BE2C (cell line): Measurements from ENCODE around the gene LRRC8A.
A peak's percentile ranks its signal among the peaks of the same experiment; 100 is the strongest.

Experiments used
- DNase-seq: peaks from one replicate; pipeline ENCODE4 v3.0.0-alpha.2; 2020
- H3K27me3 ChIP-seq: fragments of 250-450 bp; sonication (Bioruptor Pico); 2 replicates; pipeline ENCODE4 v1.5.1; 2020; ENCODE audit warnings: mild to moderate bottlenecking
- H3K36me3 ChIP-seq: fragments of 250-450 bp; sonication (Bioruptor Pico); 2 replicates; pipeline ENCODE4 v1.5.1; 2020; ENCODE audit warnings: mild to moderate bottlenecking
- H3K4me1 ChIP-seq: fragments of 250-450 bp; sonication (Bioruptor Pico); 2 replicates; pipeline ENCODE4 v1.5.1; 2020
- H3K4me3 ChIP-seq: 2 replicates; pipeline ENCODE4 v1.5.1; 2011; ENCODE audit warnings: low read depth, low read length
- H3K9me3 ChIP-seq: fragments of 250-450 bp; sonication (Bioruptor Pico); 2 replicates; pipeline ENCODE4 v1.5.1; 2020
- TF ChIP-seq, protein P1 (sequence below): IDR thresholded peaks from 2 replicates; pipeline ENCODE4 v1.5.1; 2012; ENCODE audit warnings: mild to moderate bottlenecking, low read depth, low read length

LRRC8A gene

DNA sequence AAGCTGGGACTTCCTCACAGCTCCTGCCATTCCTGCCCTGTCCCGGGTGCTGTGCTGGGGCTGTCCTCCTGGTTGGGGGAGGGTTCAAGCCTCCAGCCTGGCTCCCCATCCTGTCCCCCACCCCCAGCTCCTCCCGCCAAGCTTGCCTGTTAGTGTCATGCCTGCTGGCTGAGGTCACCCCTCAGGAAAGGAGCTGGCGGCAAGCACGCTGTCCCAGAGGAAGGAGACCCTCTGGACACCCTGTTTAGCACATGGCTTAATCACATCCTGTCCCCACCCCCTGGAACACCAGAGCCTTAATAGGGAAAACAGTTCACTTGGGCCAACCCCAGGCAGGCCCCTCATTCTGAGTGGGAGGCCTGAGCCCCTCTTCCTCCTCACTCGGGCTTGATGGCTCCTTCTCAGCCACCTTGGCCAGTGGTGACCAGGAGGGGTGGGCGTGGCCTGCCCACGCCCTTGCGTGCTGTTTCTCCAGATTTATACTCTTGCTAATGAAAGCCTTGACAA, 29.6 kb downstream of the LRRC8A start:
- Histone ChIP-seq H3K9me3 (no peaks in the 10 kb centered on the region), H3K36me3 (peaks cover 47% of the 10 kb centered on the region), H3K4me1 (no peaks in the 10 kb centered on the region), H3K27me3 (no peaks in the 10 kb centered on the region), H3K4me3 (no peak overlapping the region)
- TF ChIP-seq, protein P1, sequence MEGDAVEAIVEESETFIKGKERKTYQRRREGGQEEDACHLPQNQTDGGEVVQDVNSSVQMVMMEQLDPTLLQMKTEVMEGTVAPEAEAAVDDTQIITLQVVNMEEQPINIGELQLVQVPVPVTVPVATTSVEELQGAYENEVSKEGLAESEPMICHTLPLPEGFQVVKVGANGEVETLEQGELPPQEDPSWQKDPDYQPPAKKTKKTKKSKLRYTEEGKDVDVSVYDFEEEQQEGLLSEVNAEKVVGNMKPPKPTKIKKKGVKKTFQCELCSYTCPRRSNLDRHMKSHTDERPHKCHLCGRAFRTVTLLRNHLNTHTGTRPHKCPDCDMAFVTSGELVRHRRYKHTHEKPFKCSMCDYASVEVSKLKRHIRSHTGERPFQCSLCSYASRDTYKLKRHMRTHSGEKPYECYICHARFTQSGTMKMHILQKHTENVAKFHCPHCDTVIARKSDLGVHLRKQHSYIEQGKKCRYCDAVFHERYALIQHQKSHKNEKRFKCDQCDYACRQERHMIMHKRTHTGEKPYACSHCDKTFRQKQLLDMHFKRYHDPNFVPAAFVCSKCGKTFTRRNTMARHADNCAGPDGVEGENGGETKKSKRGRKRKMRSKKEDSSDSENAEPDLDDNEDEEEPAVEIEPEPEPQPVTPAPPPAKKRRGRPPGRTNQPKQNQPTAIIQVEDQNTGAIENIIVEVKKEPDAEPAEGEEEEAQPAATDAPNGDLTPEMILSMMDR = no peak
- peak; percentile 34 for DNase-seq

DNA sequence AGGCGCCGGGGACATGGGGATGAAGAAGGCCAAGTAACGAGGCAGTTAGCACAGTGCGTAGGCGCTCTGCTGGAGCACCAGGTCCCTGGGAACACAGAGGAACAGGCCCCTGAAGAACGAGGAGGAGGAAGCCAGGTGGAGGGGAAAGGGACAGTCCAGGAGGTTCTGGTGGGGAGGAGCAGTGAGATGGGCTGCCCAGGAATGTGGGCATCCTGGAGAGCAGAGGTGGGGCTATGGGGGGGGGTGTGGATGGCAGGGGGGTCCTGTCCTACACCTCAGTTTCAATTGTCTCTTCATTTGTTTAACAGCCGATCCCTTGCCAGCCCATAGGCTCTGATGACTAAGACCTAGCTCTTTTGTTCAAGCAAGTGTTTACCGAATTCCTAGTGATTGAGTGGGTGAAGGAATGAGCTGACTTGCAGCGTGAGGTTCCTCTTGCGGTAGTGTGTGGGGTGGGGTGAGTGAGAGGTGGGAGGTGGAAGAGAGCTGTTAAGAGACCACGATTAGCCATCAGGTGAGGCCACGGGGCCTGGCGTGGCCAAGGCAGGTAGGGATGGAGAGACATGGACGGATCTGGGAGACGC, 30.4 kb downstream of the LRRC8A start:
- Histone ChIP-seq H3K4me3 (no peak overlapping the region), H3K27me3 (no peaks in the 10 kb centered on the region), H3K4me1 (no peaks in the 10 kb centered on the region), H3K9me3 (no peaks in the 10 kb centered on the region), H3K36me3 (peaks cover 47% of the 10 kb centered on the region)
- TF ChIP-seq, protein P1 = no peak
- no peak for DNase-seq

DNA sequence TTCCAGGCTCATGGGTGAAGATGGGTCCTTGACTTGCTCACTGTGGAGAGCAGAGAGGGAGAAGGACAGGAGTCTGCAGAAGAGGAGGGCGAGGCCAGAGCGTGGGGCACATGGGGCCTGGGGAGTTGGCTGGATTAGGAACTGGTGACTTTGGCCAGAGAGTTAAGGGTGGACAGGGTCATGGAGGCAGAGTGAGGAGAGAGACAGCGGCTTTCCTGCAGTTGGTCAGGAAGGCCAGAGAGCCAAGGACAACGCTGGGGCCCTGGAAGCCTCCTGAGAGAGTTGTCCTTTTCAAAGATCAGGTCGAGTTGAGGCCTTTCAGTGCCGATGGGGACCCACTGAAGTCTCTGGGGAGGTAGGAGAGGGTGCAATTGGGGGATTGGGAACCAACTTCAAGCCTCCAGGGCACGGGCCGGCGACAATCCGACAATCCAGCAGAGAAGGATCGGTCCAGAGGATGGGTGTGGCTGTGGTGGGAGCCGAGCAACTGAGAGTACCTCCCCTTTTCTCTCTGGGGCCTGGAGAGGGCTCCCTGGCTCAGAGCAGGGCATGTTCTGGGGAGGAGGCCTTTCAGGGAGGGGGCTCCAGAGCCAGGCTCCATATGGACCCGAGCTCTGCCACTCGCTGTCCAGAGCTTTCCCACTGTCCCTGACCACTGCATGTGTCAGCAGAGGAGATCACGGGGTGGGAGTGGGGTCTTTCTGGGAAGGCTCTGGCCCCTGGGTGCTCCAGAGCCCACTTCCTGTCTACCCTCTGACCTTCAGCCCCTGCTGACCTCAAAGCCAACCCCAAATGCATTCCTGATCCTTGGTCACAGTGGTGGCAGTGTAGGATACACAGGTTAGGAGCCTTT, 31.3 kb downstream of the LRRC8A start:
- no peak for DNase-seq
- Histone ChIP-seq H3K4me1 (no peaks in the 10 kb centered on the region), H3K4me3 (no peak overlapping the region), H3K36me3 (peaks cover 44% of the 10 kb centered on the region), H3K27me3 (no peaks in the 10 kb centered on the region), H3K9me3 (no peaks in the 10 kb centered on the region)
- TF ChIP-seq, protein P1 = no peak

DNA sequence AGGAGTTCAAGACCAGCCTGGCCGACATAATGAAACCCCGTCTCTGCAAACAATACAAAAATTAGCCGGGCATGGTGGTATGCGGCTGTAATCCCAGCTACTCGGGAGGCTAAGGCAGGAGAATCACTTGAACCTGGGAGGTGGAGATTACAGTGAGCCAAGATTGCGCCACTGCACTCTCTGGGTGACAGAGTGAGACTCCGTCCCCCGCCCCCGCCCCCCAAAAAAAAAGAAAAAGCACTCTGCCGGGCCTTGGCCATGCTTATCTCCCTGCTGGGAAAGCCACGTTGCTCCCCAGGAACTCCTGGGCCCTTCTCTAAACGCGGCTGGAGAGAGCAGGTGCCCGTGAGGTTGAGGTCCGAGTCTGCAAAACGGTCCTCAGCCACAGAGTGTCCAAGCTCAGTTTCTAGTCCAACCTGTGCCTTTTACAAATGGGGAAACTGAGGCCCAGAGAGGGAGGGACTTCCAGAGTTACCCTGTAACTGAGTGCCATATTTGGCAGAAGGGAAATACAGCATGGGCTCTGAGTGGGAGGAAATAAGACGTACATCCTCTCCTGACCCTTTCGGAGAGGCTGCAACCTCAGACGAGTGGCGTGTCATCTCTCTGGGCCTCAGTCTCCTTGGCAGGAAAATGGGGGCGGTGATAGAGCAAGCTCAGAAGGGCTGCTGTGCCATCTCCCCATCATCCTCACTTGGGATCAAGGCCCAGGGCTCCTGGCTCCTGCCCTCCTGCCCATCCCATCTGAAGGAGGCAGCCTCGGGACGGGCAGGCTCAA, 32.3 kb downstream of the LRRC8A start:
- peaks cover 35% of the 10 kb centered on the region for H3K36me3 ChIP-seq
- H3K9me3 ChIP-seq = no peaks in the 10 kb centered on the region
- no peaks in the 10 kb centered on the region for H3K4me1 ChIP-seq
- DNase-seq = no peak
- no peaks in the 10 kb centered on the region for H3K27me3 ChIP-seq
- no peak overlapping the region for H3K4me3 ChIP-seq
- TF ChIP-seq, protein P1 = no peak

DNA sequence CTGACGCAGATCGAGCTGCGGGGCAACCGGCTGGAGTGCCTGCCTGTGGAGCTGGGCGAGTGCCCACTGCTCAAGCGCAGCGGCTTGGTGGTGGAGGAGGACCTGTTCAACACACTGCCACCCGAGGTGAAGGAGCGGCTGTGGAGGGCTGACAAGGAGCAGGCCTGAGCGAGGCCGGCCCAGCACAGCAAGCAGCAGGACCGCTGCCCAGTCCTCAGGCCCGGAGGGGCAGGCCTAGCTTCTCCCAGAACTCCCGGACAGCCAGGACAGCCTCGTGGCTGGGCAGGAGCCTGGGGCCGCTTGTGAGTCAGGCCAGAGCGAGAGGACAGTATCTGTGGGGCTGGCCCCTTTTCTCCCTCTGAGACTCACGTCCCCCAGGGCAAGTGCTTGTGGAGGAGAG, 34.3 kb downstream of the LRRC8A start:
- TF ChIP-seq, protein P1 = no peak
- Histone ChIP-seq H3K4me3 (no peak overlapping the region), H3K9me3 (no peaks in the 10 kb centered on the region), H3K27me3 (no peaks in the 10 kb centered on the region), H3K36me3 (peaks cover 21% of the 10 kb centered on the region), H3K4me1 (peaks cover 6% of the 10 kb centered on the region)
- no peak for DNase-seq
